GM18951 (cell line): Measurements from ENCODE around the gene CDK13.

ENCODE experiments used
- POLR2A ChIP-seq: IDR thresholded peaks from 4 replicates; pipeline ENCODE4 v1.6.1; 2011; ENCODE audit warnings: mild to moderate bottlenecking; ENCODE audit not compliant: insufficient read length, insufficient read depth; ENCODE audit errors: extremely low read depth
- in situ Hi-C: fragments of 300-500 bp; cut with MboI; formaldehyde crosslinking; loops from one replicate; pipeline ENCODE4 v1.12.0; 2022; ENCODE audit warnings: low sequenced_read_pairs, mixed read lengths, inconsistent platforms; ENCODE audit not compliant: unreplicated experiment

Gene CDK13

GRCh38 chr7:40058636-40059035 lies 108.6 kb downstream of the CDK13 start:
- in situ Hi-C loops = loop anchor here (10.0 to 25.0 kb wide), 2 partner anchors 164 to 471 kb away; no protein-coding TSS in a partner anchor
- no peak for TF ChIP-seq POLR2A

GRCh38 chr7:40059057-40059456 lies 109.0 kb downstream of the CDK13 start:
- in situ Hi-C loops = loop anchor here (10.0 to 25.0 kb wide), 2 partner anchors 164 to 472 kb away; no protein-coding TSS in a partner anchor
- no peak for TF ChIP-seq POLR2A

- in situ Hi-C loops = loop anchor here (25.0 kb wide), 1 partner anchor 485 kb away; no protein-coding TSS in a partner anchor
Observed at GRCh38 chr7:40072268-40072667, 122.2 kb downstream of the CDK13 start.

GRCh38 chr7:40073239-40073638 lies 123.2 kb downstream of the CDK13 start:
- in situ Hi-C loops = loop anchor here (25.0 kb wide), 1 partner anchor 486 kb away; no protein-coding TSS in a partner anchor
- no peak for TF ChIP-seq POLR2A

More at GRCh38 chr7:40072268-40072667, 122.2 kb downstream of the CDK13 start:
- no peak for TF ChIP-seq POLR2A

GRCh38 chr7:40077849-40078248 lies 127.8 kb downstream of the CDK13 start:
- in situ Hi-C loops = no loop called here
- TF ChIP-seq POLR2A = no peak

GRCh38 chr7:40092182-40092581 lies 142.1 kb downstream of the CDK13 start:
- in situ Hi-C loops = no loop called here

GRCh38 chr7:40093631-40094350 lies 143.7 kb downstream of the CDK13 start:
- in situ Hi-C loops = no loop called here
- no peak for TF ChIP-seq POLR2A

More at GRCh38 chr7:40092182-40092581, 142.1 kb downstream of the CDK13 start:
- TF ChIP-seq POLR2A = no peak

- in situ Hi-C loops = no loop called here
Observed at GRCh38 chr7:40095230-40095629, 145.2 kb downstream of the CDK13 start.

GRCh38 chr7:40095695-40096327 lies 145.8 kb downstream of the CDK13 start:
- in situ Hi-C loops = no loop called here
- TF ChIP-seq POLR2A = no peak

More at GRCh38 chr7:40095230-40095629, 145.2 kb downstream of the CDK13 start:
- TF ChIP-seq POLR2A = no peak

- in situ Hi-C loops = no loop called here
- TF ChIP-seq POLR2A = no peak
Observed at GRCh38 chr7:40097728-40098127, 147.7 kb downstream of the CDK13 start.

- no peak for TF ChIP-seq POLR2A
- in situ Hi-C loops = no loop called here
Observed at GRCh38 chr7:40098810-40099209, 148.8 kb downstream of the CDK13 start.

GRCh38 chr7:40099837-40100236 lies 149.8 kb downstream of the CDK13 start:
- in situ Hi-C loops = no loop called here
- no peak for TF ChIP-seq POLR2A

GRCh38 chr7:40101201-40101600 lies 151.1 kb downstream of the CDK13 start:
- in situ Hi-C loops = no loop called here

GRCh38 chr7:40102897-40103296 lies 152.8 kb downstream of the CDK13 start:
- TF ChIP-seq POLR2A = no peak
- in situ Hi-C loops = no loop called here

More at GRCh38 chr7:40101201-40101600, 151.1 kb downstream of the CDK13 start:
- TF ChIP-seq POLR2A = no peak
